SK-N-SH (cell line): Measurements from ENCODE around the gene ITCH. TPM values are rescaled to one million over a fixed set of nuclear protein-coding genes. Genes with fewer than 3 reads are reported as not detected.
"Not testable (repeated sequence)": the region's sequence is repeated elsewhere in the genome, so short reads cannot be mapped to it uniquely, and the experiment has no call there.

Experiments used
- CTCF ChIA-PET: fragments of 300-600, 350-600 bp; formaldehyde crosslinking; extraction: SDS; loops from one replicate; lab custom pipeline; 2021; lab: Yijun Ruan, JAX
- POLR2A ChIA-PET: fragments of 350-600 bp; sonication (Branson Sonifier 250); formaldehyde crosslinking; extraction: SDS; loops from one replicate; lab custom pipeline; 2020; ENCODE audit warnings: antibody characterized with exemption, inconsistent platforms; lab: Yijun Ruan, JAX
- DNase-seq: peaks from one replicate; pipeline ENCODE4 v3.0.0; 2012
- H2AFZ ChIP-seq: fragments of 200-600 bp; sonication (generic); 2 replicates; pipeline ENCODE4 v1.8.1; 2016; ENCODE audit warnings: antibody characterized with exemption, mild to moderate bottlenecking, low read depth
- H3F3A ChIP-seq: fragments of 200-600 bp; sonication (generic); replicated peaks from 2 replicates; pipeline ENCODE3; 2016; ENCODE audit warnings: antibody characterized with exemption, mild to moderate bottlenecking; ENCODE audit not compliant: insufficient read depth
- H3K27ac ChIP-seq, 2 experiments: fragments of 200-500 bp in 1 of 2; fragments of 200-600 bp in 1 of 2; sonication (Bioruptor generic) in 1 of 2; sonication (generic), shearing (Covaris generic) in 1 of 2; 2 replicates each; pipeline versions ENCODE4 v1.5.1 to v1.6.1; 2014 to 2016; ENCODE audit warnings: low read depth in 2 of 2, inconsistent platforms in 1 of 2, low read length in 1 of 2, mild to moderate bottlenecking in 1 of 2, mixed read lengths in 1 of 2
- H3K27me3 ChIP-seq: fragments of 200-600 bp; sonication (generic), shearing (Covaris generic); 2 replicates; pipeline ENCODE4 v1.6.1; 2016; ENCODE audit warnings: mixed run types; ENCODE audit not compliant: insufficient read depth
- H3K36me3 ChIP-seq, 2 experiments: fragments of 200-500 bp in 1 of 2; fragments of 200-600 bp in 1 of 2; sonication (Bioruptor generic) in 1 of 2; sonication (generic) in 1 of 2; replicated peaks in 1 of 2; 2 replicates each; pipeline versions ENCODE3 to v1.5.1; 2014 to 2016; ENCODE audit warnings: low read length in 1 of 2, mild to moderate bottlenecking in 1 of 2; ENCODE audit not compliant: insufficient read depth in 2 of 2, control insufficient read depth in 1 of 2
- H3K4me1 ChIP-seq, 2 experiments: fragments of 200-500 bp in 1 of 2; fragments of 200-600 bp in 1 of 2; sonication (Bioruptor generic) in 1 of 2; sonication (generic), shearing (Covaris generic) in 1 of 2; 2 replicates each; pipeline versions ENCODE4 v1.5.1 to v1.6.1; 2014 to 2016; ENCODE audit warnings: low read depth in 1 of 2, low read length in 1 of 2, mixed run types in 1 of 2; ENCODE audit not compliant: insufficient read depth in 2 of 2, control insufficient read depth in 1 of 2
- H3K4me2 ChIP-seq: fragments of 200-600 bp; sonication (generic), shearing (Covaris generic); 2 replicates; pipeline ENCODE4 v1.6.1; 2017; ENCODE audit warnings: mixed run types
- H3K4me3 ChIP-seq, 2 experiments: fragments of 200-500 bp in 1 of 2; fragments of 200-600 bp in 1 of 2; sonication (Bioruptor generic) in 1 of 2; sonication (generic), shearing (Covaris generic) in 1 of 2; 2 replicates each; pipeline versions ENCODE4 v1.5.1 to v1.8.1; 2014 to 2016; ENCODE audit warnings: low read depth in 2 of 2, inconsistent platforms in 1 of 2, low read length in 1 of 2, mild to moderate bottlenecking in 1 of 2, mixed read lengths in 1 of 2, moderate library complexity in 1 of 2
- H3K79me2 ChIP-seq: fragments of 200-600 bp; sonication (generic); 2 replicates; pipeline ENCODE4 v1.8.1; 2017; ENCODE audit warnings: mild to moderate bottlenecking; ENCODE audit not compliant: insufficient read depth
- H3K9ac ChIP-seq: fragments of 200-600 bp; sonication (generic); 2 replicates; pipeline ENCODE4 v1.6.1; 2017; ENCODE audit warnings: mixed run types
- H3K9me2 ChIP-seq: fragments of 200-600 bp; sonication (generic); 2 replicates; pipeline ENCODE4 v1.6.1; 2017; ENCODE audit warnings: mixed run types
- H3K9me3 ChIP-seq: fragments of 200-600 bp; sonication (generic); 2 replicates; pipeline ENCODE4 v1.6.1; 2017; ENCODE audit warnings: mixed run types, mild to moderate bottlenecking, moderate library complexity
- H4K20me1 ChIP-seq: fragments of 200-600 bp; sonication (generic); 2 replicates; pipeline ENCODE4 v1.6.1; 2017; ENCODE audit warnings: mild to moderate bottlenecking, mixed run types; ENCODE audit not compliant: insufficient read depth
- CTCF ChIP-seq: fragments of 200-600 bp; sonication (generic); IDR thresholded peaks from 2 replicates; pipeline ENCODE4 v1.6.1; 2017; ENCODE audit warnings: antibody characterized with exemption, mild to moderate bottlenecking, moderate library complexity
- EP300 ChIP-seq, 2 experiments: IDR thresholded peaks; 2 replicates each; pipeline versions ENCODE4 v1.4.0 to v1.6.1; 2012; ENCODE audit warnings: borderline replicate concordance in 1 of 2, low read depth in 1 of 2, low read length in 1 of 2
- EZH2phosphoT487 ChIP-seq: fragments of 200-600 bp; sonication (generic); IDR thresholded peaks from 2 replicates; pipeline ENCODE4 v1.6.1; 2017; ENCODE audit warnings: low read depth, mixed run types, mild to moderate bottlenecking, antibody characterized with exemption, moderate library complexity, borderline replicate concordance
- FOSL2 ChIP-seq: IDR thresholded peaks from 2 replicates; pipeline ENCODE4 v1.4.0; 2012; ENCODE audit warnings: low read depth, mild to moderate bottlenecking, moderate library complexity, borderline replicate concordance
- MXI1 ChIP-seq: IDR thresholded peaks from 2 replicates; pipeline ENCODE4 v1.6.1; 2012; ENCODE audit warnings: mild to moderate bottlenecking, low read depth, low read length, improper control_type of control experiment
- POLR2AphosphoS5 ChIP-seq: IDR thresholded peaks from 2 replicates; pipeline ENCODE4 v1.6.1; 2012; ENCODE audit warnings: low read depth, low read length
- RCOR1 ChIP-seq: fragments of 150-350 bp; IDR thresholded peaks from 2 replicates; pipeline ENCODE4 v1.6.1; 2017; ENCODE audit warnings: antibody characterized with exemption, low read length
- SMC3 ChIP-seq: IDR thresholded peaks from 2 replicates; pipeline ENCODE4 v1.6.1; 2012; ENCODE audit warnings: low read depth, low read length, improper control_type of control experiment
- TAF1 ChIP-seq: IDR thresholded peaks from 2 replicates; pipeline ENCODE4 v1.6.1; 2012; ENCODE audit warnings: low read depth, mild to moderate bottlenecking, low read length, moderate library complexity, borderline replicate concordance
- USF1 ChIP-seq: IDR thresholded peaks from 2 replicates; pipeline ENCODE4 v1.4.0; 2012; ENCODE audit warnings: low read depth, borderline replicate concordance
- YY1 ChIP-seq: IDR thresholded peaks from 2 replicates; pipeline ENCODE4 v1.4.0; 2012; ENCODE audit warnings: low read depth, mild to moderate bottlenecking
- WGBS: methylation state at CpG from one replicate; pipeline ENCODE4 v1.1.6; 2017; ENCODE audit warnings: low lambda C conversion rate; 5-methylcytosine and 5-hydroxymethylcytosine counted together
- polyA plus RNA-seq, 3 experiments: library from polyadenylated mRNA; depleted of rRNA; stranded (reverse); fragments of >200 nt; gene quantifications; 2 replicates each; pipeline ENCODE4 v1.2.3, GENCODE V29; 2012

ITCH gene
- polyA plus RNA-seq, 1 of the 3 experiments (the other 2 are of a cell fraction): 3.8 TPM

- TF ChIP-seq CTCF: no peak
These were observed 2.7 kb downstream of the ITCH start (continued) for GRCh38 chr20:34365765-34366213.

- no peak for DNase-seq
- Histone ChIP-seq H3K9me3 (no peaks in the 10 kb centered on the region), H4K20me1 (peaks cover 66% of the 10 kb centered on the region), H3K4me2 (no peak overlapping the region), H3K4me1 (peaks cover 2 to 11% of the 10 kb centered on the region in 2 experiments; a peak in 2 of 4 replicates), H3K27ac (no peak overlapping the region), H3K36me3 (peaks cover 14 to 43% of the 10 kb centered on the region in 2 experiments), H3K4me3 (no peak overlapping the region), H3F3A (peaks cover 9% of the 10 kb centered on the region), H3K27me3 (no peaks in the 10 kb centered on the region), H2AFZ (no peak overlapping the region), H3K79me2 (peaks cover 88% of the 10 kb centered on the region), H3K9ac (no peak overlapping the region), H3K9me2 (no peaks in the 10 kb centered on the region)
- ChIA-PET POLR2A (interaction anchor here (0.7 kb wide), 1 partner anchor 128 kb away, joined by 4 read pairs; no protein-coding TSS in a partner anchor), CTCF (interaction anchor here (0.9 to 3.5 kb wide), 2 partner anchors 33 to 55 kb away, joined by 3 to 17 read pairs; no protein-coding TSS in a partner anchor)
- TF ChIP-seq POLR2AphosphoS5: no peak
- no peak for TF ChIP-seq YY1
- no peak for TF ChIP-seq SMC3
- no peak for TF ChIP-seq EP300 (IDR thresholded peaks at IDR 0.05; ENCODE audit: borderline replicate concordance in 1 of 2, low read depth in 1 of 2, low read length in 1 of 2)
- TF ChIP-seq RCOR1: no peak
- TF ChIP-seq FOSL2: no peak
- no peak for TF ChIP-seq USF1
- no peak for TF ChIP-seq EZH2phosphoT487
- no peak for TF ChIP-seq TAF1
- no peak for TF ChIP-seq MXI1
- 97% methylated on average over 5 of the region's 5 CpGs for WGBS
These were observed 4.1 kb downstream of the ITCH start for GRCh38 chr20:34367155-34367554.

GRCh38 chr20:34367911-34368310 is 4.8 kb downstream of the ITCH start:
- H3K9me2 ChIP-seq, H3K4me2 ChIP-seq, H3K4me3 ChIP-seq, H3F3A ChIP-seq, H3K27ac ChIP-seq, POLR2A ChIA-PET, H3K9me3 ChIP-seq, H3K9ac ChIP-seq, DNase-seq, H2AFZ ChIP-seq, H3K27me3 ChIP-seq: not testable (repeated sequence)
- CTCF ChIA-PET: interaction anchor here (1.0 to 3.5 kb wide), 2 partner anchors 56 to 67 kb away, joined by 3 to 17 read pairs; no protein-coding TSS in a partner anchor
- Histone ChIP-seq H3K79me2 (peaks cover 95% of the 10 kb centered on the region), H4K20me1 (peaks cover 66% of the 10 kb centered on the region), H3K4me1 (peaks cover 0 to 11% of the 10 kb centered on the region in 2 experiments; a peak in 1 of 4 replicates), H3K36me3 (peaks cover 14 to 49% of the 10 kb centered on the region in 2 experiments)
- 95% methylated on average over 9 of the region's 9 CpGs for WGBS
